RKO (cell line): ENCODE data around the gene SPSB4.
"Not testable (repeated sequence)": the region's sequence is repeated elsewhere in the genome, so short reads cannot be mapped to it uniquely, and the experiment has no call there.

Experiments used
- DNase-seq: peaks from one replicate; pipeline ENCODE4 v3.0.0-alpha.2; 2016; ENCODE audit warnings: low spot score

The SPSB4 gene

DNA sequence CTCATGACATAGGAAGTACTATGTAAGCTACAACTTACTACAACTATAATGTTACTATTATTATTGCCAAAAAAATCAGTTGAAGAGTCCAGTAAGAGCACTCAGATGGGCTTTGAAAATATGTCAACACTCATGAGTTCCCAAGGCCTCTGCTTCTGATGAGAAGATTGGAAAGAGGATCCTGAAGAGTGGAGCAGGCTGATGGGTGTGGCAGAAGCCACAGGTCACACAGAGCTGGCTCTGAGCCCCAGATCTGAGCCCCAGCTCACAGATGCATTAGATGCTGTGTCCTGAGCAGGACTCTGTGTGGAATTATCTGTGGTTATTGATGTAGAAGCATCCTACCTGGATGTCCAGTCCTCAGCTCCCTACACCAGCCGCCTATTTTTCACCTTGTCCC is 65.6 kb downstream of the SPSB4 start:
- DNase-seq, result no peak

DNA sequence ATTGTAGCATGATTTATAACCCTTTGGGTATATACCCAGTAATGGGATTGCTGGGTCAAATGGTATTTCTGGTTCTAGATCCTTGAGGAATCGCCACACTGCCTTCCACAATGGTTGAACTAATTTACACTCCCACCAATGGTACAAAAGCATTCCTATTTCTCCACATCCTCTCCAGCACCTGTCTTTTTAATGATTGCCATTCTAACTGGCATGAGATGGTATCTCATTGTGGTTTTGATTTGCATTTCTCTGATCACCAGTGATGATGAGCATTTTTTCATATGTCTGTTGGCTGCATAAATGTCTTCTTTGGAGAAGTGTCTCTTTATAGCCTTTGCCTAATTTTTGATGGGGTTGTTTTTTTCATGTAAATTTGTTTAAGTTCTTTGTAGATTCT is 66.8 kb downstream of the SPSB4 start:
- DNase-seq, result not testable (repeated sequence)

GRCh38 chr3:141122455-141123030 is 71.4 kb downstream of the SPSB4 start:
- DNase-seq, result no peak

DNA sequence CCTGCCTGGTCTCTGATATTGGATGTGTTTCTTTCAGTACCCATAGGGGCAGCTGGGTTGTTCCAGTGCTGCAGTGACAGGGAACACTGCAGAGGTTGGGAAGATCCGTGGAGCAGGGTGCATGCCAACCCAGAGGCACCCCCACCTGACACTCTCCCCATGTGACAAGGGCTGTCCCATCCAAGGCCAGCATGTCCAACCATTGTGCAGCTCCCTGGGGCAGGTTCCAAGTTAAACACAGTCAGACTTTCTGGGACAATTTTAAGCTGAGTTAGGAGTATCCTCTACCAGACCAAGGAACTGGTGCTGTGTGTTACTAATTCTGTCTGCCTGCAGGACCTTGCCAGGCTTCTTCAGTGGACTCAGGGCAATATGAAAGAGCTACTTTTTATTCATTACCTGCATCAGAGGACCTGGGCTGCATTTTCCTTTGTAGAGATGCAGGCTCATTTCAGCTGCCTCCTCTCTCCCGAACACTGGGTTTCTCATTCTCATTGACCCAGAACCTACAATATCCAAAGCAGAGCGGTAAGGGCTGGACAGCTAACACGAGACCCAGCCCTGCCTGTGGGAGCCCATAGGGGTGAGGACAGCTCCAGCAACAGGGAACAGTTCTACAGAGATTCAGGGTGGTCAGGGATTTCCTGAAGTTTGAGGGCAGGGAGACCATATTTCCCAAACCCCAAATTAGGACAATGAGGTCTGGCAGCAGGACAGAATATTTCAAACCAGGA is 72.7 kb downstream of the SPSB4 start:
- DNase-seq, result no peak

GRCh38 chr3:141124715-141125114 is 73.6 kb downstream of the SPSB4 start:
- no peak for DNase-seq

DNA sequence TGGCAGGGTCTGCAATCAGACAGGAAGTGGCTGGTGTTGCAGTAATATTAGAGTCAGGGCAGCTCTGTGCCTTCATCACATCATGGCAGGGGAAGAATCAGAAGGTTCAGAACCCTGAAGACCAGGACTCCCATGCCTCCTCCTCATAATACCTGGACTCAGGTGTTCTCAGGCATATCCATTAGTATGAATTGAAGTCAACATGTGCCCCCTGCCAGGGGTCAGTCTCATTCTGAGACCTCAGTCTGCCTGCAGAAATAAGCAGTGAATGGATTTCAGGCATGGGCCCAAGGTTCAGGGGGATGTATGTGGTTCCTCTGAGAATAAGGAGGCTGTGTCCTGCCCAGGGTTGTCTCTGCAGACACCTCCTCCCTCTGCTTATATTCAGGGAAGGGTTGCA is 74.2 kb downstream of the SPSB4 start:
- no peak for DNase-seq

DNA sequence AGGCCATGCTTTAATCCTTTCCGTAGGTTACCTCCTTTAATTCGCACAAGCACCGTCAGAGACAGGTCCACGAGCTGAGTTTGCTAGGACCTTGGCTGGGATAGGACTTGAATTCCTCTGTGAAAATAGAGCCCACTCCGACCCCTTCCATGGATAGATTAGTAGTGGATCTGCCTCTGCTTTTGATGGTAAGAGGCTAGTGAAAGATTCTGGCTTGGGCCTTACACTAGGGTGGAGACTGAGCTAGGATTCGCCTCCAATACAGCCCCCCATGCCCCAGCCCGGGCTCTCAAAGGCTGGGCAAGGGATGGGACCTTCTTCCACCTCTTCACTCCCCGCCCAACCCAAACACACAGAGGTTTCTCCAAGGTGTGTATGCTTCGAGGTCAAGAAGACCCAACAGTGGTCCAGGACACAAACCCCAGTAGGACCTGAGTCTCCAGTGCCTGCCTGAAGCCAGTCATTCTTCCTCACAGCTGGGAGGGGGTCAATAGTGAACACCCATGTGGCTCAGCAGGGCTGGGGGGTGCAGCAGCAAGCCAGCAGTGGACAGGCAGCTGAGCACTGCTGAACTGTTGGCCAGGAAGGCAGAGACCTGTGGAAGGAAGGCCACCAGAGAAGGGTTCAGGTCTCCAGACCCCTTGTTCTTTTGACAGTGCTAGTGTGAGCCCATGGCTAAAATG is 75.7 kb downstream of the SPSB4 start:
- no peak for DNase-seq

- DNase-seq, result no peak
These were observed 76.4 kb downstream of the SPSB4 start for GRCh38 chr3:141127344-141128125.

- no peak for DNase-seq
These were observed 77.1 kb downstream of the SPSB4 start for GRCh38 chr3:141128126-141128777.

- no peak for DNase-seq
These were observed 77.9 kb downstream of the SPSB4 start for GRCh38 chr3:141129049-141129448.

DNA sequence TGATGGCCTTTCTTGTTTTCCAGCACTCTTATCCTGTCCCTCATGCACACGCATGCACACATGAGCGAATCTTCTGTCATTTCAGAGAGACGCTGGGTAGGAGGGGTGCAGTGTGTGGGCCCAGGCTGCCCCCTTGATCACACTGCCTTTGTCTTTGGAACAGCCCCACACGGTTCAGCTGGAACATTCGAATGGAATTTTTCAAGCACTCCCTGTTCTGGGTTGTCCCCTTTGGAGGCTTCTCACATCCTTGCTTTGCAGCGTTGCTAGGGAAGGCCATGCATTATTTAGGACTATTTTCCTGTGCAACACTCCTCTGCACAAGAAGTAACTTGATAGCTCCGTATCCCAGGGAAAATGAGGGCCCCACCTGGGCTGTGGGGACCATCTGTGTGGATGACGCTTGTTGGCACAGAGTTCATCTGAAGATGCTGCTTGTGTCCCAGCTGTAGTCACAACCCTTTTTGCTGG is 78.4 kb downstream of the SPSB4 start:
- no peak for DNase-seq

- DNase-seq, result no peak
These were observed 92.4 kb downstream of the SPSB4 start for GRCh38 chr3:141143517-141143916.

GRCh38 chr3:141146979-141147470 is 95.9 kb downstream of the SPSB4 start:
- DNase-seq, result no peak

GRCh38 chr3:141147657-141148056 is 96.5 kb downstream of the SPSB4 start:
- no peak for DNase-seq

DNA sequence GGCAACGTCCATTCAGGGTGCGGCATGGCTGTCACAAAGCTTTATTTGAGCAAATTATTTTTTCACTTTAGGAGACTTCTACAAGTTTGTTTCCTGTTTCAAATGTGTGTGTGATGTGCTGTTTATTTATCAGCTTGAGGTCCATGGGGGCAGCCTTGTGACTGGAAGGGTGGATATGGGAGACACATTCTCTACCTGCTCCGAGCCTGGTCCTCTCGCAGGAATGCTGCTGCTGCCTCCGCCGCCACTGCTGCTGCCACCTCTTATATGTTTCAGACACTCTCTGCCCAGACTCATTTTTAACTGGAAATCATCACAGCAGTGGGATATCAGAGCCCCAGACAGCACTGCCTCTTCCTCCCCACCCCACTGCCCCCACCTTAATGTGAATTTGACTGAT is 97.0 kb downstream of the SPSB4 start:
- DNase-seq, result no peak

GRCh38 chr3:141148770-141149169 is 97.6 kb downstream of the SPSB4 start:
- no peak for DNase-seq

DNA sequence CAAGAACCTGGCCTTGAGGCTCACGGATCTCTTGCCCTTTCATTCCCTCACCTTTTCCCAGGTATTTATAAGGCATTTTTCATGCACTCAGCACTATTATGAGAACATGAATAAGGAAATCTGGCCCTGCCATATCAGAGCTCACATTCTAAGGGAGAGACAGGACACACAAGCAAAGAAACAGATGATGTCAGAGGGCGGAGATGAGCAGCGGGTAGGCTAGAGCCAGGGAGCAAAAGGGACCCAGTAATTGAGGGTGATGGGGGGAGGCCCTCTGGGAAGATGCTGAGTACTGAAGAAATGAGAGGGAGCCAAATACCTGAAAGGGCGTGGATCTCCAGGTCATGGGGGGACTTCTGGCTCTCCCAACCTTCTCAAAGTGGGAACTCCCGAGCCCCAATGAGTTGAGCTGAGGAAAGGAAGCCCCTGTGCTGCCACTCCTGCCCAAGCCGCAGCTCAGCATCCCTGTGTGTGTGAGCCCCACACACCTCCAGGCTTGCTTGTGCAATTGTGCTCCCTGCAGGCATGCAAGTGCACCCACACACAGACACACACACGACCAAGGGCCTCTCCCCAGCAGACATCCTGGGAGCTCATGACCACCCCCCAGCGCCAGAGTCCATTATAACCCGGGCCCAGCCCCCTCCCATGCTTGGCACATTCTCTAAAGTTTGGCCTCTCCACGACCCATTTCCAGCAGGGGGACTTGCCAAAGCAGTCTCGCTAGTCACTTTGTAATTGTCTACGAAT is 99.1 kb downstream of the SPSB4 start:
- DNase-seq, result no peak

DNA sequence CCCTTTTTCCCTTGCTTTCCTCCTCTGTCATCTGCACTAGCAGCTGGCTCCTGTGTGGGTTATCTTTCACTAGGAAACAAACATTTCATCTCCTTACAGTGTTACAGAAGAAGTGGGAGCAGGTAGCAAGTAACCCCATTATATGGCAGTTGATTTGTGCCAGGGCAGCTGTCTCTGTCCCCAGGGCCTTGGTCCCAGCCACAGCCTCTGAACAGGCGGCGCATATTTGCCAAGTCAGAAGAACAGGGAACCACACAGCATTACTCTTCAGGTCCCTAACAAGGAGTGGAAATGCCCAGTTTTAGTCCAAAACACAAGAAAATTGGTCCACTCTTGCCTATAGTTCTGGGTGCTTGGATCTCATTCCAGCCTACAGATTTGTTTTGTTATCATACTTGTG is 99.8 kb downstream of the SPSB4 start:
- no peak for DNase-seq

GRCh38 chr3:141151439-141151838 is 100.3 kb downstream of the SPSB4 start:
- DNase-seq, result no peak

- no peak for DNase-seq
These were observed 101.0 kb downstream of the SPSB4 start for GRCh38 chr3:141152130-141152529.
